Left hindlimb (tissue), 1 donor: ENCODE results near the gene PTPN13.
"Not testable (repeated sequence)": the region's sequence is repeated elsewhere in the genome, so short reads cannot be mapped to it uniquely, and the experiment has no call there.

ENCODE experiments used
- DNase-seq: peaks from one replicate; pipeline ENCODE4 v3.0.0-alpha.2; 2018

The PTPN13 gene

DNA sequence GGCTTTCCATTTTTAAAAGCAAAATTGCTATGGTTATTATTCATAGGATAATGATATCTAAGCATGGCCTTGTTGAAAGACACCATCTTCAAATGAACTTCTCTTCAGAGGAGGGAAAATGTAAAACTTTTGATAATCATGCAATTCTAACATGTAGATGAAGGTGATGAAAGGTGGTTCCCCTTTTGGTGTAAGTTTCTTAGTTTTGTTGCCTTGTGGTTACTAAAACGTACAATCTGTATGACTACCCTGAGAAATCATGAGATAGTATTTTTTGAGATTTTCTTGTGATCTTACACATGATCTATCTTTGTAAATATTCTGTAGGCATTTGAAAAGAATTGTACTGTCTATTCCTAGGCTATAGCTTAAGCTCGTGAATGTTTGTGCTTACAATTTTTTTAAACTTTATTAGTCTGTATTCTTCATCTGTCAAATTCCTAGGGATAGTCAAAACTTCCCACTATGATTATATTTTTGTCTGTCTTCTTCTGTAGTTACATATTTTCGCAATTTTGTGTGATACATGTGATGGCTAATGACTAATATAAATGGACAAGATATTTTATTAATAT lies 47.5 kb downstream of the PTPN13 start:
- DNase-seq: no peak

DNA sequence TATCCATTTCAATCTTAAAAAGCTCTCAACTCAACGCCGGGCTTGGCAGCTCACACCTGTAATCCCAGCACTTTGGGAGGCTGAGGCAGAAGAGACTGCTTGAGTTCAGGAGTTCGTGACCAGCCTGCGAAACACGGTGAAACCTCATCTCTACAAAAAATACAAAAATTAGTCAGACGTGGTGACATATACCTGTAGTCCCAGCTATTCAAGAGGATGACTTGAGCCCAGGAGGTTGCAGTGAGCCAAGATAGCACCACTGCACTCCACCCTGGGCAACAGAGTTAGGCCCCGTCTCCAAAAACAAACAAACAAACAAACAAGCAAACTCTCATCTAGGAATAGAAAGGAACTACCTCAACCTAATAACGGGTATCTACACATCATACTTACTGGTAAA lies 50.8 kb downstream of the PTPN13 start:
- no peak for DNase-seq

DNA sequence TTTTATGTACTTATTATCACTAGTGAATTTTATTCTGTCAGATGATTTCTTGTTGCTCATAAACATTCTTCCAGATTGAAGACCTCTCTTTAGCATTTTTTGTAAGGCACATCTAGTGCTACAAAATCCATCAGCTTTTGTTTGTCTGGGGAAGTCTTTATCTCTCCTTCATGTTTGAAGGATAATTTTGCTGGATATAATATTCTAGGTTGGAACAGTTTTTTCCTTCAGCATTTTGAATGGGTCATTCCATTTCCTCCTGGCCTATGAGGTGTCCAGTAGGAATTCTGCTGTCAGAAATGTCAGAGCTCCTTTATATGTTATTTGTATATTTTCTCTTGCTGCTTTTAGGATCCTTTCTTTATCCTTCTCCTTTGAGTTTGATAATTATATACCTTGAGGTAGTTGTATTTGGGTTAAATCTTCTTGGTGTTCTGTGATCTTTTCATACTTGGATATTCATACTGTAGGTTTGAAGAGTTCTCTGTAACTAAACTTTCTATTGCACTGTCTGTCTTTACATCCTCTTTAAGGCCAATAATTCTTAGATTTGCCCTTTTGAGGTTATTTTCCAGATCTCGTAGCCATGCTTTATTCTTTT lies 58.3 kb downstream of the PTPN13 start:
- DNase-seq: no peak

DNA sequence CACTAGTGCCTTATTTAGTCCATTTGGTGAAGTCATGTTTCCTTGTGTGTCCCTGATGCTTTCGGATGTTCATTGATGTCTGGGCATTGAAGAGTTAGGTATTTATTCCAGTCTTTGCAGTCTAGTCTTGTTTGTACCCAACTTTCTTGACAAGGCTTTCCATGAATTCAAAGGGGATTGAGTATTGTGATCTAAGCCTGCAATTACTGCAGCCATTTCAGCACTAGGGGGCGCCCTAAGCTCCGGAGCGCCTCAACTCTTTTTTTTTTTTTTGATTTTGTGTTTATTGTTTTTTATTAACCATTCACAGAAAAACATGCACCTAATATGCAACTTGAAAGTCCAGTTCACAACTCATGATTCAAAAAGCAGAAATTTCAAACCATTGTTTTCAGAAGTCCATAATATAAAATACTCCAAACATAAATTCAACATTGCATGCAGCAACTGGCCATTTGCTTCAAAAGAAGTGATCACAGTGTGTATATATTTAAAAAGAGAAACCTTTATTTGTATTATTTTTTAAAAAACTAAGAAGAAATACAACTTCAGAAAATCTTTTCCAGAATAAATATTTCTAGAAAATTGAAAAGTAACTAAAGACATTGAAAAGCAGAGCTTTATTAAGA lies 59.2 kb downstream of the PTPN13 start:
- no peak for DNase-seq

DNA sequence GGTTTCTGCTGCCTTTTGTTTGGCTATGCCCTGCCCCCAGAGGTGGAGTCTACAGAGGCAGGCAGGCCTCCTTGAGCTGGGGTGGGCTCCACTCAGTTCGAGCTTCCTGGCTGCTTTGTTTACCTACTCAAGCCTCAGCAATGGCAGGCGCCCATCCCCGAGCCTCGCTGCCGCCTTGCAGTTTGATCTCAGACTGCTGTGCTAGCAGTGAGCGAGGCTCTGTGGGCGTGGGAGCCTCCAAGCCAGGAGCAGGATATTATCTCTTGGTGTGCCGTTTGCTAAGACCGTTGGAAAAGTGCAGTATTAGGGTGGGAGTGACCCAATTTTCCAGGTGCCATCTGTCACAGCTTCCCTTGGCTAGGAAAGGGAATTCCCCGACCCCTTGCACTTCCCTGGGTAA lies 62.7 kb downstream of the PTPN13 start:
- DNase-seq: not testable (repeated sequence)

DNA sequence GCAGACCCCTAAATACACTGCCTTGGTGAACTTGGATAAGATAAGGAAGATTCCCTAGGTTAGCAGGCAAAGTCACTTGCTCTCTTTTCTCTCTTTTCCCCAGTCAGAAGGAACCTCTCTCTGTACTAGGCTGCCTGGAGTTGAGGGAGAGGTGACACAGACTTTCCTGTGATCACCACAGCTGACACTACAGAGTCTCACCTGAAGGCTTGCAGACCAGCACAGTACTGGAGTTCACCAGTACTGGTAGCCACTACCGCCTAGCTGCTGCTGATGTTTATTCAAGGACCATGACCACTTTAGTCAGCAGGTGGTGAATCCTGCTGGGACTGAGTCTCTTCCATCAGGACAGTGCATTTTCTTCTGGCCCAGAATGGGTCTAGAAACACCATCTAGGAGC lies 63.3 kb downstream of the PTPN13 start:
- no peak for DNase-seq

DNA sequence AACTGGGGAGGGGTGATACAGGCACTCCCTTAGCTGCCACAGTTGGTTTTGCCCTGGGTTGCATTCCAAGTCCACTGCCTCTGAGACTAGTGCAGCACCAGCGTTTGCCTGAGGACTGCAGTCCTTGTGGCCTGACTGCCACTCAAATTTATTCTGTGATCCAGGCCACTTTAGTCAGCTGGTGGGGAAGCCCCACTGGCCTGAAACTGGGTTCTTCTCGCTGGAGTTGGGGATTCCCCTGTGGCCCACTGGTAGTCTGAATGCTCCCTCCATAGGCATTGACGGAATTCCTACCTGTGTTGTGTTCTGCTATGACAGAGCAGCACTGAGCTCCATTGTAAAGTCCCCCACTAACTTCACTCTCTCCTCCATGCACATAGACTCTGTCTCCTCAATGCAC lies 63.8 kb downstream of the PTPN13 start:
- no peak for DNase-seq

DNA sequence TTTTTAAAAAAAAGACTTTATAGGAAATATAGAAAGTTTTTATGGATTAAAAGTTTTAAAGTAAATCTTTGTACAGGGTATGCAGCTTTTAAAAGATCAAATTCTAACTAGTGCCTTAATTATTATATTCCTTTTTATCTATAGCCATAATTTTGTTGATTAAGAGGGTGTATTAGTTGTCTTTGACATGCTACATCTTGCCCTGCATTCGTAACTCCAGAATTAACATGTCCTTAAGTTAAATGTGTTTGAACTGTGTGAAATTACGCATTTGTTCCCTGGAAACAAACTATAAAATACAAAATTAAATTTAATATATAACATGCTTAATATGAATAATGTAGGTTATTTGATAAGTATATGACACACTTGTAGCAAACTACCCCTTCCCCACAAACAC lies 66.3 kb downstream of the PTPN13 start:
- DNase-seq: no peak

DNA sequence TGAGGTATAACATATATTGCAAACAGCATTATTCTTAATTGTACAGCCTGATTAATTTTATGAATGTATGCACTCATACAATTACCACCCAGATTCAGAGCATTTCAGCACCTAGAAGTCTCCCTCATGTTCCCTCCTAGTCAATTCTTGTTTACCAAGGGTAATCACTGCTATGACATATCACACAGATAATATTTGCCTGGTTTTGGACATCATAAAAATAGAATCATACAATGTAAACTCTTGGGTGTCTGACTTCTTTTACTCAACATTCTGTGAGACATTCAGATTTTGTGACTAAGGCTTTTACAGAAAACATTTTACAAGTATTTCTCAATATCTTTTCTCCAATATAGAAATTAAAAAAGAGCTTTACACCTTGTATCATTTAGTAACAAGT lies 66.9 kb downstream of the PTPN13 start:
- DNase-seq: no peak

DNA sequence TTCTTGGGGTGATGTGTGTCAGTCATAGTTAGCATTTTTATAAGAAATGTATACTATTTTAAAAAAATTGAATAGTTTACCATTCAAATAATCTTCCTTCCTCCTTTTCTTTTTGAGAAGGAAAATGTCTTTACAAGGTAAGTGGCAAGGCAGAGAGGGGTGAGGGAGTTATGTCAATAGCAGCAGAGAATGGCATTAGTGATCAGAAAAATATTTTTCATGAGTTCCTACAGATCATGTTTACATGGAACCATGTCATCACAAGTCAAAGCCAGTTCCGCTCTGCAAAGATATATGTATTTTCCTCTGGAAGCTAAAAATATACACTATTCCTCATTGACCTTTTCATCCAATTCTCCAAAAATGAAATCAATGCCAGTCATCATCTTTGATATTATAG lies 67.3 kb downstream of the PTPN13 start:
- no peak for DNase-seq

DNA sequence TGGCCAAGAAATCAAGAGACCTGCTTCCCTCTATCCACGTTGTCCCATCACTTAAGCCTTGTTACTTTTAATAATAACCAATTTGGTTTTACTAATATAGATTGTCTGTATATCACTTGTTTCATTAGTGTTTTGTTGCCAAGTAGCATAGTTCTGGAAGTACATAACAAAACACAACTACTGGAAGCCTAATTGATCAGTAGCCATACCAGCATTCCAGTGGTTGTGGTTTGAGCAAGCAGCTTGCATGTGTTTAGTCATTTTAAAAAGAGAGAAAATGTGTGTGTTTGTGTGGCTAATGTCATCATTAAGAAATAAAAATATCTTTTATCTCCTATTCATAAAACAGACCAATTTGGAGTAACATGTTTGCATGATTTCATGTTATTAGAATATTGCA lies 70.8 kb downstream of the PTPN13 start:
- no peak for DNase-seq

DNA sequence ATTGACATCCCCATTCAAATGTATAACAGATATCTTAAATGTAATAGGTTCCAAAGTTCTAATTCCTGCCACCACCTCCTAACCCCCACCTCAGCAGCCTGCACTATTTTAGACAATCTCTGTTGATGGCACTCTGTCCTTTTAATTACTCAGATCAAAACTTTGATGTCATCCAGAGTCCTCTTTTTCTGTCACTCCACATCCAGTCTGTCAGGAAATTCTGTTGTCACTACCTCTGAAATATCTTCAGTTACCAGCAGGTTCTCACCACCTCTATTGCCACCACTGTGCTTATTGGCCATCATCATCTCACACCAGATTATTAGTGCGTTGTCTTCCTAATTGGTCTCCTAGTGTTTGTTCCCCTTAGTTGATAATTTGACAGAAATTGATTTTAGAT lies 76.2 kb downstream of the PTPN13 start:
- DNase-seq: no peak

DNA sequence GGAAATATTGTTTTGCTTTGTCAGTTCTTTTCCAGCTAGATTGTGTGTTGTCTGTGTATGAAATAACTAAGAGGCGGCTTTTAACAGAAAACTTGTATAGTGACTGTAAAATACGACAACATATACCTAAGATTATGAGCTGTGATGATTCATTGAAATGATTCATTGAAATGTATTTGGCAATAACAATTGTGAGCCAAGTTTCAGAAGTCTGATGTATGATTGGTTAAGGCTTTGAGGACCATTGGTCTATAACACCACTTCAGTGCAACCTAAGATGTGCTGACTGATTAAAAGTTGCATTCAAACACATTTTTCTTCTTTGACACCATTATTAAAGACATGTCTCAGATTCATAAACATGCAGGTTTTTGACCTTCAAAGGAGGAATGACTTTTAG lies 76.6 kb downstream of the PTPN13 start:
- no peak for DNase-seq

DNA sequence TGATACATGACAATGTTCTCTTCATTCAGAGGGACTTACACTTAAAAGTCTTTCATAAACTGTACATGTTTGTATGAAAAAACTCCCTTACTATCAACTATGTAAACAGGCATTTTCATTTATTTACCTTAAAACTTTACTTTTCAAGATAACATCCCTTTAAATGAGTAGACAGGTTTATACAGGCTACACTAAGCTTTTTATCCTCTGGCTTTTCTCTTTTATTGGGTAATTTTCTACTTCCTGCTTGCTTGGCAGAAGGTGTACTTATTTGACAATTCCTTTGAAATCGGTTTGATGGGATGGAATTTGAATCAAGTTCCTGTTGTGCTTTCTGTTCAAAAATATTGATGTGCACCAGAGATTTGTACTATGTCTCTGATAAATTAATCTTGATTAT lies 81.4 kb downstream of the PTPN13 start:
- DNase-seq: no peak

DNA sequence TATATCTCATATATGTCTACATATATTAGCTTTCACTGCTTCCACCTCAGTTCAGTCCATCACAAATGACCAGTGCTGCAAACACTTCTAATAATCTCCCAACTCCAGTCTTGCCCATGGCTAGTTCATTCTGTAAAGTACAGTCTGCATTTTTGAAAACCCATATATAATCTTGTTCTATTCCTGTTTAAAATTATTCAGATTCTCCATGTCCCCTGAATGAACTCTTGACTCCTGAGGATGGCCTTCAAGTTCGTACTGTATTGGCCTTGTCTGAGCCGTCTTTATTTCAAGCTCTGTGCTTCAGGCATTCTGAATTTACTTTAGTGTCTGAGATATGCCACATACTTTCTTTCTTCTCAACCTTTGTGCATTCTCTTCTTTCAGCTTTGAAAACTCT lies 84.7 kb downstream of the PTPN13 start:
- DNase-seq: no peak

DNA sequence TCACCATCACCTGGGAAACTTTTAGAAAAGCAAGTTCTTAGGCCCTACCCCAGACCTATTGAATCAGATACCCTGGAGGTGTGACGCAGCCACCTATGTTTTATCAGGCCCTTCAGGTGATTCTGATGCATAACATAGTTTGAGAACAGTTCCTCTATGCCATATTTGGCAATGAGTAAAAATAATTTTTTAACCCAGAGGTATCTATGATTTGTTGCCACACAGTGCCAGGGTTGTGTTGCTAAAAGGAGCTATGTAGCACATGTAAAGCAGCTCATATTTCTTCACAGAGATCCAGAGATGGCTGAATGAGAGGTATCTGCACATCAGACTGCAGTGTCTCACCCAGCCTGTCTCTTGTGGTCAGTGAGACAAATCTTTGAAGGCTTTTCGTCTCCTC lies 85.3 kb downstream of the PTPN13 start:
- DNase-seq: no peak

DNA sequence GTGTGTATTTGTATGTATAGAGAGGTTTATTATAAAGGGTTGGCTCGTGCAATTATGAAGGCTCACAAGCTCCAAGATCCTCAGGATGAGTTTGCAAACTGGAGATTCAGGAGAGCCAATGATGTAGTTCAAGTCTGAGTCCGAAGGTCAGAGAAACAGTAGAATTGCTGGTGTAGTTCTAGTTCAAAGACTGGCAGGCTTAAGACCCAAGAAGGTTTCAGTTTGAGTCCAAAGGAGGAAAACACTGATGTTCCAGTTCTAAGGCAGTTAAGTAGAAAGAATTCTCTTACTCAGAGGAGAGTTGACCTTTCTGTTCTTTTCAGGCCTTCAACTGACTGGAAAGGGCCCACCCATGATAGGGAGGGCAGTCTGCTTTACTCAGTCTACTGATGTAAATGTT lies 89.1 kb downstream of the PTPN13 start:
- DNase-seq: no peak

DNA sequence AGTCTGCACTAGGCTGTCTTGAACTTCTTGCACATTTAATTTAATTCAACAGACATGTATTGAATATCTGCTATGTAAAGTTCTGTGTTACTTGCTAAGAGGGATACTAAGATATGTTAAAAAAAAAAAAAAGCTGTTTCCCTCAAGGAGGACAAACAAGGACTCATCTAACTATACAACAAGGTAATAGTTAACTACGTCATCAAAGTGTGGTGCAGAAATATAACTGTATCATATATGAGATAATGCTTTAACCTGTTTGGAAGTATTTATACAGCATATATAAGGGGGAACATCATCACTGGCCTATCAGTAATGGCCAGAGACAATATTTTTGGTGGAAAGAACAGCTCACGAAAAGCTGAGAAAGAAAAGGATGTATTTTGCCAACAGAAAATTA lies 89.9 kb downstream of the PTPN13 start:
- no peak for DNase-seq

DNA sequence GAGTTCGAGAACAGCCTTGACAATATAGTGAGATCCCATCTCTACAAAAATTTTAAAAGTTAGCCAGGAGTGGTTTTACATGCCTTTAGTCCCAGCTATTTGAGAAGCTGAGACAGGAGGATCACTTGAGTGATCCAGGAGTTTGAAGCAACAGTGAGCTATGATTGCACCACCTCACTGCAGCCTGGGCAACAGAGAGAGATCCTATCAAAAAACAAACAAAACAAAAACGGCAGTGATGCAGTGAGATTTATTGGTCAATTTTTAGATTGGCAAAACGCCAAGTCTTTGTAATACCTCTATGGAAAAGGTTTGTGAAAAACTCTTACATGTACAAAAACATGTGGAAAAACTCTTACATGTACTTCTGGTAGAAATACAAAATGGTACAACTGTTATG lies 91.3 kb downstream of the PTPN13 start:
- DNase-seq: no peak

DNA sequence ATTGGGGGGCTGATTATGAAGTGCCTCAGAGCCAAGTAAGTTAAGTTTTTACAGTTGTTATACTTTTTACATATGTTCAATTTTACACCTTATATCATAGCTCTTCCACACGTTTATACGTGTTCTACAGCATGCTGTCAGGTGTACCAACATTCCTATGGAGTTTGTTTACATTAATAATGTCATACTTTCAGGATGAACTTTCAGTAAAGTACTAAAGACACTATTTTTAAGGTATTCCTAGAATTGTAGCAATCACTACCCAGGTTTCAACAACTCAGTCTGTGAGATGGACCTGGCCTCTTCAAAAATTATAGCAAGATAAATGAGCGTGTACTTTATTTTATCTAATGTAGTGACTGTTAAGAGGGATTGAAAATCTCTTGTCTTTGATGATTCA lies 92.6 kb downstream of the PTPN13 start:
- no peak for DNase-seq

DNA sequence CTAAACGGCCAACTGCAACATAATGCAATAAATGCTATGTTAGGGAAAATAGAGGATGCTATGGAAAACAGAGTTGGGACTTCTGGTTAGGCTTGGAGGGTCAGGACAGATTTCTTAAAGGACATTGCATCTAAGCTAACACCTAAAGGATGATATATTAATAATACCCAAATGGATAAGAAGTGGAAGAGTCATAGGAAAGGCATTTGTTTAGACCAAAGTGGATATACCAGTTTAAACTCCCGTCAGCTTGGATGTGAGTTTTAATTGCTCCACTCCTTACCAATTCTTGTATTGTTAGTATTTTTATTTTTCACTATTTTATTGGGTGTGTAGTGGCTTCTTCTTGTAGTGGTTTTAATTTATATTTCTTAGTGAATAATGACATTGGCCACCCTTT lies 93.9 kb downstream of the PTPN13 start:
- DNase-seq: no peak

DNA sequence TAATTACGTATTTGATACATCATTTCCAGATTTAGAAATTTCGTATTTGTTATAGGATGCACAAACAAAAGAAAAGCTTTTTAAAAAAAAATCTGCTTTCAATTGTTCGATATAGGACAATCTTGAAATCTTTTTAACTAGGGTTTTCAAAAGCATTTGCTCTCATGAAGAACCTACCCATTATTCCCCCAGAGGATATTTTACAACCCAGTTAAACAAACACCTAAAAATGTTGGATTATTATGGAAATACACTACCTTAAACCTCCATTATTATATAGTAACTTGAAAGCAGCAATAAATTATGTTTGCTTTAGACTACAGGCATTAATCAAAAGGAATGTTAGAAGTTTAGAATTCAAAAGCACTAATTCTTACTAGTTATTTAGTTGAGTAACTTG lies 110.5 kb downstream of the PTPN13 start:
- no peak for DNase-seq

DNA sequence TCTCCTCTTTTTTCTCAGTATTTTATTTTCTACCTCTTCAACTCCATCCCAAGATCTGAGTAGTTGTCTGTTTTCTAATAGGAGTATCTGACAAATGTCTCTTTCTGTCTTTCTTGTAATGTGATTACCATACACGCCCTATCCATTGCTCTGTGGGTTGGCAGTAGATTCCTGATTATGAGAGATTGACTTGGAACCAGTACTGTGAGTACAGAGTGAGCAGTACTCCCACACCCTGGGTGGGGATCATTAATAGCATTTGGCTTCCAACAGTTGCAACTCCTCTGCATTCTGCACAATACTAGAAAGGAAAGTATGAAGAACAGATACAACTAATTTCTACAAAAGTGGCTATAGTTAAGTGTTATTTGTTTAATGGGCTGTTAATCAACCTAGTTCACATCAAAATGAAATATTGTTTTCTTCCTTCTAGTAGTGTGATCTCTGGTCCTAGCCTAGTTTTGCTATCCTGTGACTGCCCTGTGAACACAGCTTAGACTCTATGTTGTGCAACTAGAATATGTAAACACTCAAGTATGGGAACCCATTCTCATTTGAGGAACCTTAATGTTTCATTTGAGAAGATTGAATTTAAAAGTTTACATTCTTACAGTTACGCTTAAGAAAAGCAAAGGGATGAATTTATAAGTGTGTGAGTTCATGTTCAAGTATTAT lies 112.9 kb downstream of the PTPN13 start:
- DNase-seq: no peak

DNA sequence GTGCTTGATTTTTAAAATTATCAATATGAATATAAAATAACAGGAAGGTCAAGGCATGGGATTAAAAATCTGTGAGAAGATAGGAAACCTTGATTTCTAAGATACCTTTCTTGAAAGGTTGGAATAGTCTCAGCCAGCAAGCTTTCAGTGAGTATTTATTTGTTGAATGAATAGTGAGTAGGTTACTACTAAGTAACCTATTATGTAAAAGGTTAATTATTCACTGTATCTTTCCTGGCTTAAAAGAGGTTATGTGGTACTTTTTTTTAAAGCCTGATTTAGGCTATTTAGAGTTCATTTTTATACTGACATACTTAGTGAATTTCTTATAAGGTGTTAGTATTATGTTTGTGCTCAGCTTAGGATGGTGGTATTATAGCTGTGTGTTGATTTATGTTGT lies 123.5 kb downstream of the PTPN13 start:
- DNase-seq: no peak

DNA sequence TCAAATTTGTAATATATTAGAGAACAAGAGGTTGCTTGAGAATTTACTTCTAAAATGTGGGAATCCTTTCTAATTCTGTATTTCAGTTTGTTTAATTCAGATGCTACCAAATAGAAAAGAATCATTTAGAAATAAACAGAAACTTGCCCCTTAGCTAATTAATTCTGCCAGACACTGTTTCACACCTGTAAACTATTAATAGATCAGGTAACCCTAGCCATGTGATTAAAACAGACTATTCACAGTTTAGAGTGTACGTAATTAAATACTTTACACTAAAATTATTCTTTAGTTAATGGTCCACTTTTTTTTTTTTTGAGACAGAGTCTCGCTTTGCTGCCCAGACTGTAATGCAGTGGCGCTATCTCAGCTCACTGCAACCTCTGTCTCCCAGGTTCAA lies 124.0 kb downstream of the PTPN13 start:
- no peak for DNase-seq
